Effector CD8-positive, alpha-beta T cell (primary cell): ENCODE data around the gene KHSRP.
"Not testable (repeated sequence)": the region's sequence is repeated elsewhere in the genome, so short reads cannot be mapped to it uniquely, and the experiment has no call there.

Experiments
- DNase-seq: peaks from one replicate; lab custom pipeline; 2025; lab: John Stamatoyannopoulos, UW

The KHSRP gene

GRCh38 chr19:6451583-6452222, 27.1 kb upstream of the KHSRP start:
- DNase-seq, result no peak

DNA sequence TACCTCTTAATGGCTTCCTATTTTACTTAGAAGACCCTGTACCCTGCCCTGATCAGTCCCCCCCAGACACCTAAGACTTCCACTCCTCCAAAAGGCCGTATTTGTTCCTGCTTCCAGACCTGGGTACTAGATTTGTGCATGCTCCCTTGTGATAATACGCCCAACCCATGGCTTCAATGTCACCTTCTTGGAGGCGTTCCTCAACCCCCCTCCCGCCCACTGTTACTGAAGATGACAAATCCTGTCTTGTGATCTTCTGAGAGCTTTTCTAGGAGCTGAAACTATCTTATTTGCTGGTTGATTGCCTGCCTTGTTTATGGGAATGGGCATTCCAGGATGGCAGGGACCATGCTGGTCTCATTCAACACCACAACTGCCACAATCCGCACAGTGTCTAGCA, 25.6 kb upstream of the KHSRP start:
- DNase-seq, result no peak

- no peak for DNase-seq
These were observed 23.4 kb upstream of the KHSRP start for GRCh38 chr19:6448045-6448444.

- DNase-seq, result no peak
These were observed 21.8 kb upstream of the KHSRP start for GRCh38 chr19:6446452-6446851.

DNA sequence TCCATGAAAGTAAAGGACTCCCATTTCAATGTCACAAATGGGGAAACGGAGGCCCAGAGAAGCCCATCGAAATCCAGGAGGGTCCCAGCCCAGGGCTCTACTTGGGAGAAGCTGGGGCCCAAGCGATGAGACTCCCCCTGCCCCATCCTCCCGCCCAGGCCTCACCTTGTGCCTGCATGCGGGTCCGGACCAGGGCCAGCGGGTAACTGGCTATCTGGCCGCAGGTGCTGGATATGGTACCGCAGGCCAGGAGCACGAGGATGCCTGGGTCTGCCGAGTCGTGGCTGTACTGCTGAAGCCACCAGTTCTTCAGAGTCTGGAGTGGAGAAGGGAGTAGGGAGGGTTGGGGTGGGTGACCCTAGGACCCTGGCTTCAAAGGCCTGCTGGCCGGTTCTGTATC, 19.4 kb upstream of the KHSRP start:
- no peak for DNase-seq

DNA sequence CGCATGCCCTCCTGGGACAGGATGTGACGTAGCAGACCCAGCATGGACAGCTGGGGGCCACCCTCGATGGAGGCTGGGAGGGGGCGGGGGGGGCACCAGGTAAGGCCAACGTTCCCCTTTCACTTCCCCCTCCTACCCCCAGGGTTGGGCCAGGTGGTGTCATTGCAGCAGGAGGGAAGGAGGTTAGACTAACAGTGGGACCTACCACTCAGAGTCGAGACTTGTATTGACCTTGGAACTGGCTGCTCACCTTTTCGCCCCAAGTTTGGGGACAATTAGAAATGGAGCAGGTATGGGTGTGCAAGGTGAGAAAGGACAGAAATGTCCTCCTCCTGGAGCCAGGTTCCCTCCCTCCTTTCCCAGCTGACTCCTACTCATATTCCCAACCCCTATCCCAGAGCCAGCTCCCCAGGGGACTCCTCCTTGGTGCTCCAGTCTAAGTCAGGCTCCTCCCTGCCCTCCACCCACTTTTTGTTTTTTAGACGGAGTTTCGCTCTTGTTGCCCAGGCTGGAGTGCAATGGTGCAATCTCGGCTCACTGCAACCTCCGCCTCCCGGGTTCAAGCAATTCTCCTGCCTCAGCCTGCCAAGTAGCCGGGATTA, 17.6 kb upstream of the KHSRP start:
- no peak for DNase-seq

DNA sequence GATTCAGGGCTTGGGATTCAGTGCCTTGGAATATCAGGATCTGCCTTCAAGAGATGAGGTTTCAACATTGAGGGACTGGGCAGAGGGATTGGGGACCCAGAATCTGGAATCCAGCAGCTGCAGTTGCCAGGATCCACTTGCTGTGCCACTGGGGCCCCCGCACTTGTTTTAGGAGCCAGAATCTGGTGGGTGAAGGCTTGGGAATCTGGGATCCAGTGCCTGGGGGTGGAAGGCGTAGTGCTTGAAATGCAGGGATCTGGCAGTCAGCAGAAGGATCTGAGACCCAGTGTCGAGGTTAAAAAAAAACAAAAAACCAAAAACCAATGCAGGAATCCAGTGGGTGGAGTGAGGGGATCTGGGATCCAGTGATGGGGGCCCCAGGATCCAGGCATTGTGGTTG, 16.3 kb upstream of the KHSRP start:
- no peak for DNase-seq

DNA sequence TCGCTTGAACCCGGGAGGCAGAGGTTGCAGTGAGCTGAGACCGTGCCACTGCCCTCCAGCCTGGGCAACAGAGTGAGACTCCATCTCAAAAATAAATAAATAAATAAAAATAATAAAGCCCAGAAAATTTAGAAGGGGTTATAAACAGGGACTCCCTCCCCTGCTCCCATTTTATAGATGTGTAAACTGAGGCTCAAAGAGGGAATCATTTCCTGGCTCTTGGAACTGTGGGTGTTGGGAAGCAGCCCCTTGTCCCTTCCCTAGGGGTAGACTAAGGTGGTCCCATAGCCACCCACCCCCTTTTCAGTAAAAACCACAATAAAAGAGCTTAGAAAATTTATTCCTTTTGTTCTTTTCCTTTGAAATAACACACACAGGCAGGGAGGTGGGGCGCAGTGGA, 15.1 kb upstream of the KHSRP start:
- DNase-seq, result no peak

DNA sequence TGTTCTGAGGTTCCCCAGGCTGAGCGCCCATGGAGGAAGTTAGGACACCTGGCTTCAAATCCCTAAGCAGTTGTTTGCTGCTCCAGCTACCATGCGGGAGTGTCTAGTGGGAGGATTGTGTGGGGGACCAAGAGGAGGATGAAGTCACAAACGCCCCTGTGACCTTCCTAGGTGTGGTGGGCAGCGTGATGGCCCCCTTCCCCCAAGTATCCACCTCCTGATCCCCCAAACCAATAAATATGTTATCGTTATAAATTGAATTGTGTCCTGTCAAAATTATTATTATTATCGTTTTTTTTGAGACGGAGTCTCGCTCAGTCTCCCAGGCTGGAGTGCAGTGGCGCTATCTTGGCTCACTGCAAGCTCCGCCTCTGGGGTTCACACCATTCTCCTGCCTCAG, 9.1 kb upstream of the KHSRP start, which contains the start of gene SLC25A41:
Gene SLC25A41, minus strand, starts transcription at position 101 of the 400 bp plus-strand sequence. Its CDS starts 70 bp downstream, at position 31.
- no peak for DNase-seq

GRCh38 chr19:6433165-6433564, 8.6 kb upstream of the KHSRP start:
- no peak for DNase-seq

GRCh38 chr19:6431891-6432290, 7.3 kb upstream of the KHSRP start:
- no peak for DNase-seq

GRCh38 chr19:6429419-6430221, 5.0 kb upstream of the KHSRP start:
- DNase-seq, result no peak

GRCh38 chr19:6428692-6429418, 4.2 kb upstream of the KHSRP start:
- not testable (repeated sequence) for DNase-seq

DNA sequence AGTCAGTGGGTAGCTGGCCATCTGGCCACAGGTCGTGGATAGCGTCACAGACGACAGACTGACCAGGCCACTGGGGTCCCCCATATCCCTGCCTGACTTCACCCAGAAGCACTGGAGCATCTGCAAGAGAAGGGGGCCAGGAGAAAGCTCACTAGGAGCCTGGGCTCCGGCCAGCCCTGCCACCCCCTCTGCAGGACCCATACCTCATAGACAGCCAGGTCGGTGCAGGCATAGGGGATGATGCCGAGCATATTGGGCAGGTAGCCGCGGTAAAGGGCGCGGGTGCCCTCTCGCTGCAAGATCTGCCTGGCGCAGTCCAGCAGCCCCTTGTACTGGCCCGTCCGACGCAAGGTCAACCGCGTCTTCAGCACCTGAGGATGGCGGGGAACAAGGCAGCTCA, 2.5 kb upstream of the KHSRP start:
- no peak for DNase-seq

DNA sequence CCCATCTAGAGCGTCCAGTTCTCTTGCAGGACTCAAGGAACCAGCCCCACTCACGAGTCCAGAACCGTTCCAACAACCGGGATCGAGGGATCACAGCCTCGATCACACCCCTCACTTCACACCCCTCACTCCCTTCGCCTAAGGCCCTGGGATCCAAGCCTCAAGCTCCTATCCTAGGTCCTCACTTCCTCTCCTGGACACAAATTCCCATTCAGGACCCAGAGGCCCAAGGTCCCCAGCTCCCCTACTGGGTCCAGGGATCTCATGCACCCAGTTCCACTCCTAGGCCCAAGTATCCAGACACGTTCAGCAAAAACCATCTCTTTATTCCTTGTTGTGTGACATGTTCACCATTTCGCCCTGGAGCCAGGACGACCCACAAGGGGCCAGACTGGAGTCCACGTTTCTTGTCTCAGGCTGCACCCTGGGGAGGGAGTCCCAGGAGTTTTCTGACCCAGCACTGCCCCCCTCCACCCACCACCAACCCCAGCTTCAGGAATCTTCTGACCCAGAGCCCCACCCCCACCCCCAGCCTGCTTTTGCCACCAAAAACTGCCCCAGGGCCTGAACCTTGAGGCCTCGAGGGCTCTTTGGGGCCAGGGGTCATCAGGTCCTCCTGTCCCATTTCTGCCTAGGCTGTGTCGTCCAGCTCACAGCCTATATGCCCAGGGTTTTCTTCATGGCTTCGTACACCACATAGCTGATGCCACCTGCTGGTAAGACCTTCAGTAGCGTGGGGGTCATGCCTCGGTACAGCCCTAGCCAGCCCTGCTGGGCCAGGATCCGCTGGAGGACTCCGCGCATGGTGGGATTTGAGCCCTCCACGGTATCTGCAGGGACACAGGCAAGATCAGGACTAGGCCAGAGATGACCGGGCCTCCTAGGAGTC, 1.4 kb upstream of the KHSRP start:
- DNase-seq, result no peak

- peak; percentile 97 for DNase-seq
These were observed 524 bp upstream of the KHSRP start for GRCh38 chr19:6424939-6425731.

DNA sequence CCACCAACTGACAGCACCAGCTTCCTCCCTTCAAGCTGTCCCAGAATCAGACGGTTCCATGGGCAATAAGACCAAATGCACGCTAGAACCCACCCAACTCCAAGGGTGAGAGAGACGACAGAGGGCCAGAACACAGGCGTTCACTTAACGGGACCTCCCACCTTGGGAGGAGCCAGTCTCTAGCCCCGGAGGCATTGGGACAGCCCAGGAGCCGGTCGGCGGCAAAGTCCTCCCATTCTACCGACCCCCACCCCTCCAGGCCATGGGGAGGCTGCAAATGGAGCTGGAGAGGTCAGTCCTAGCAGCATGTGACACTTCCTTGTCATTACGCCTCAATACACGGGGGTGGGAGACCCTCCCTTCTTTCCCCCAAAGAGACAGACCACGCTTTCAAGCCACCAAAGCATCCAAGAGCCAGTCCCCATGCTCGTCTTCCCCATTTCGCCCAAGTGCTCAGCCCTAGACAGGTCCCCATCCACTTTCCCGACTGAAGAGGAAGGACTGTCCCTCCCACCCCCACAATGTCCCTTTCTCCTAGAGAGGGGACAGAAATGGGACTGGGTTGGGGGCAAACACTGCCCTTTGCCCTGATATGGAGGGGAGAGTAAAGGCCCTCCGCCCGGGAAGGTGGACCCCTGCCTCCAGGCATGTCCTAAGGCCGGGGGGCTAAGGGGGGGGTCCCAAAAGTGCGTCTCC, 964 bp downstream of the KHSRP start:
- no peak for DNase-seq

- no peak for DNase-seq
These were observed 3.3 kb downstream of the KHSRP start for GRCh38 chr19:6421075-6422014.

DNA sequence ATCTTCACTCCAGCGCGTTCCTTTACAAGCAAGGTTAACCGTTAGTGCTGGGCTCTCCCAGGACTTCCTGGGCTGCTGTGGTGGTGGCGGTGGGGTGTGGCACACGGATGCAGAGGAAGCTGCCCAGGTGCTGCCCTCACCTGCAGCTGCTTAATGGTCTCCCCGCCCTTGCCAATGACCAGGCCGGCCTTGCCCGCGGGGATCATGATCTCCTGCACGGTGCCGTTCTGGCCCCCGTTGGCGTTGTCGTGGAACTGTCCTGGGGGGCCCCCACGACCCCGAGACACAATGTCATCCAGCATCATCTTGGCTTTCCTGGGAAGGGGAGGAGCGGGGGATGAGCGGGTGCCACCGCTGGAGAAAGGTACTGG, 6.1 kb downstream of the KHSRP start:
- DNase-seq, result no peak
